ENCODE data around the gene GARIN5B. TPM values are rescaled to one million over a fixed set of nuclear protein-coding genes. Genes with fewer than 3 reads are reported as not detected.

The GARIN5B gene
- total and polyA plus RNA-seq, 12 donors = not detected

- no peak for TF ChIP-seq CTCF (IDR thresholded peaks at IDR 0.05)
- peaks cover 3 to 23% (median 14%) of the 10 kb centered on the region in 9 donors for H3K4me1 ChIP-seq
- no peaks in the 10 kb centered on the region for H3K9me3 ChIP-seq
- no peak overlapping the region for H3K27ac ChIP-seq
- peaks cover 0 to 44% (median 15%) of the 10 kb centered on the region in 9 donors for H3K36me3 ChIP-seq
- intact Hi-C loops (cut with DNase I) = no loop called here
- H3K4me3 ChIP-seq = no peak overlapping the region
- DNase-seq (no peak), ATAC-seq (peak in 1 of 8 donors; percentile 2)
- H3K27me3 ChIP-seq = peaks cover 0 to 5% (median 0%) of the 10 kb centered on the region in 7 donors
- 88 to 90% methylated on average over 22 of the region's 22 CpGs for WGBS, 2 donors
These were observed 17.8 kb downstream of the GARIN5B start for GRCh38 chr19:55345101-55345817.

GRCh38 chr19:55344444-55344843 lies 18.6 kb downstream of the GARIN5B start:
- H3K27me3 ChIP-seq = no peaks in the 10 kb centered on the region
- ATAC-seq = no peak
- no peak overlapping the region for H3K4me3 ChIP-seq
- H3K9me3 ChIP-seq = no peaks in the 10 kb centered on the region
- 85 to 90% methylated on average over 9 of the region's 9 CpGs for WGBS, 2 donors
- peaks cover 0 to 44% (median 15%) of the 10 kb centered on the region in 9 donors for H3K36me3 ChIP-seq
- intact Hi-C loops (cut with DNase I) = no loop called here
- TF ChIP-seq CTCF (IDR thresholded peaks at IDR 0.05) = no peak
- DNase-seq = no peak
- no peak overlapping the region for H3K27ac ChIP-seq
- peaks cover 4 to 24% (median 16%) of the 10 kb centered on the region in 9 donors for H3K4me1 ChIP-seq

GRCh38 chr19:55341595-55342531 lies 21.2 kb downstream of the GARIN5B start:
- no peak overlapping the region for H3K27ac ChIP-seq
- no peak for TF ChIP-seq CTCF (IDR thresholded peaks at IDR 0.05)
- DNase-seq (no peak), ATAC-seq (no peak)
- WGBS, 2 donors = 86 to 89% methylated on average over 48 to 50 of the region's 50 CpGs
- no peaks in the 10 kb centered on the region for H3K27me3 ChIP-seq
- peaks cover 7 to 30% (median 21%) of the 10 kb centered on the region in 9 donors for H3K4me1 ChIP-seq
- H3K36me3 ChIP-seq = peaks cover 0 to 36% (median 13%) of the 10 kb centered on the region in 9 donors
- no peaks in the 10 kb centered on the region for H3K9me3 ChIP-seq
- intact Hi-C loops (cut with DNase I) = loop anchor here in 1 of 10 donors (2.0 kb wide), 1 partner anchor 41 kb away; no protein-coding TSS in a partner anchor
- peak overlapping the region in 5 of 10 donors; percentile 67 to 92 (median 75) for H3K4me3 ChIP-seq

- peaks cover 7 to 30% (median 21%) of the 10 kb centered on the region in 9 donors for H3K4me1 ChIP-seq
- H3K27ac ChIP-seq = peak overlapping the region in 3 of 10 donors; percentile 37 to 93 (median 91)
- H3K4me3 ChIP-seq = peak overlapping the region in 9 of 10 donors; percentile 67 to 92 (median 73)
- peak; percentile 68 to 78 for DNase-seq
- TF ChIP-seq CTCF (IDR thresholded peaks at IDR 0.05) = no peak
- H3K9me3 ChIP-seq = no peaks in the 10 kb centered on the region
- no peaks in the 10 kb centered on the region for H3K27me3 ChIP-seq
- intact Hi-C loops (cut with DNase I) = loop anchor here in 1 of 10 donors (2.0 kb wide), 1 partner anchor 42 kb away; no protein-coding TSS in a partner anchor
- ATAC-seq = no peak
- WGBS, 2 donors = 6 to 12% methylated on average over 15 of the region's 15 CpGs
- peaks cover 0 to 29% (median 7%) of the 10 kb centered on the region in 9 donors for H3K36me3 ChIP-seq
These were observed 21.9 kb downstream of the GARIN5B start for GRCh38 chr19:55341171-55341588.

Data from heart right ventricle (tissue), 16 donors.